BJ (cell line): ENCODE measurements around the gene TMEM115. TPM values are rescaled to one million over a fixed set of nuclear protein-coding genes. Genes with fewer than 3 reads are reported as not detected.
A peak's percentile ranks its signal among the peaks of the same experiment; 100 is the strongest.

Experiments
- CTCF ChIA-PET: fragments of 350-600 bp; formaldehyde crosslinking; extraction: SDS; loops from one replicate; lab custom pipeline; 2021; ENCODE audit warnings: antibody characterized with exemption, inconsistent platforms; lab: Yijun Ruan, JAX
- POLR2A ChIA-PET: fragments of 300-600 bp; sonication (Branson Sonifier 250); formaldehyde crosslinking; extraction: SDS; loops from one replicate; lab custom pipeline; 2021; ENCODE audit warnings: antibody characterized with exemption; lab: Charles Lee
- DNase-seq: peaks from one replicate; pipeline ENCODE4 v3.0.0-alpha.2; 2011; ENCODE audit warnings: low read depth
- H3K27me3 ChIP-seq: 2 replicates; pipeline ENCODE4 v1.6.0; 2011; ENCODE audit warnings: low read length; ENCODE audit not compliant: control insufficient read depth, insufficient read depth
- H3K36me3 ChIP-seq: 2 replicates; pipeline ENCODE4 v1.5.1; 2011; ENCODE audit warnings: low read length; ENCODE audit not compliant: control insufficient read depth, insufficient read depth
- H3K4me3 ChIP-seq: 2 replicates; pipeline ENCODE4 v1.5.1; 2011; ENCODE audit warnings: low read depth, mild to moderate bottlenecking, control low read depth, low read length
- CTCF ChIP-seq: IDR thresholded peaks from 2 replicates; pipeline ENCODE4 v1.5.1; 2011; ENCODE audit warnings: low read depth, mild to moderate bottlenecking, control low read depth, inconsistent platforms, low read length, moderate library complexity; ENCODE audit not compliant: insufficient read depth
- polyA plus RNA-seq: library from polyadenylated mRNA; depleted of rRNA; stranded (reverse); fragments of >200 nt; gene quantifications from 2 replicates; pipeline ENCODE4 v1.2.3, GENCODE V29; 2011

TMEM115 gene
- polyA plus RNA-seq, 1 experiment = 75.4 TPM

GRCh38 chr3:50345586-50346234, 13.6 kb downstream of the TMEM115 start, which contains the start of gene ZMYND10:
Gene ZMYND10 (minus strand): TSS chr3:50345732. CDS start chr3:50345579, 153 bp downstream.
- Histone ChIP-seq H3K27me3 (no peaks in the 10 kb centered on the region), H3K4me3 (peak within 1 kb of the TSS; percentile 37), H3K36me3 (peaks cover 2% of the 10 kb centered on the region; the same call in 1 of the 2 replicates)
- no peak for DNase-seq
- no peak for TF ChIP-seq CTCF
- ChIA-PET POLR2A (no interaction called here), CTCF (interaction anchor here (0.6 to 7.3 kb wide), 4 partner anchors 80 to 1043 kb away, joined by 3 to 98 read pairs (median 4); no protein-coding TSS in a partner anchor)

DNA sequence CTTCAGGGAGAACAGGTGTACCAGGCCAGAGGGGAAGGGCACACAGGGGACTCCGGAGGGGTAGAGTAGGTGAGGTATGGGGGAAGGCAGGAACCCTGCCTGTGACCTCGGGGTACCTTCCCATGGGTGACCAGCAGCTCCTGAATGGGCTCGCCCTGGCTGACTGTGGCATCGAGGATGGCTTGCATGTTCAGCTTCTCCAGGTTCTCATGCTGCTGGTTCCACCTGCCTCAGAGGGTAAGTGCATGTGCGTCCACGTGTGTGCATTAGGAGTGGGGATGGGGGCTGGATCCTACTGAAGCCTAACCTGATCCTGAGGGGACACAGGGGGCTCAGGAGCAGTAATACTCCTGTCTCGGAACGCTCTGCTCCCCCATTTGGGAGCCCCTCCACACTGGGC, 14.3 kb downstream of the TMEM115 start:
- no peak for TF ChIP-seq CTCF
- ChIA-PET POLR2A (no interaction called here), CTCF (interaction anchor here (0.9 to 7.3 kb wide), 3 partner anchors 80 to 205 kb away, joined by 3 to 98 read pairs (median 5); no protein-coding TSS in a partner anchor)
- Histone ChIP-seq H3K27me3 (no peaks in the 10 kb centered on the region), H3K4me3 (peak overlapping the region; percentile 37), H3K36me3 (peaks cover 2% of the 10 kb centered on the region; the same call in 1 of the 2 replicates)
- DNase-seq = no peak

GRCh38 chr3:50342813-50343633, 16.3 kb downstream of the TMEM115 start:
- POLR2A ChIA-PET = no interaction called here
- no peak for DNase-seq
- no peaks in the 10 kb centered on the region for H3K36me3 ChIP-seq
- no peak overlapping the region for H3K4me3 ChIP-seq
- H3K27me3 ChIP-seq = no peaks in the 10 kb centered on the region
- no peak for TF ChIP-seq CTCF
- CTCF ChIA-PET = interaction anchor here (0.6 to 2.7 kb wide), 4 partner anchors 8 to 199 kb away, joined by 3 to 10 read pairs (median 4); partner anchors contain the start of genes CYB561D2 and NPRL2

GRCh38 chr3:50341996-50342650, 17.2 kb downstream of the TMEM115 start:
- no peak overlapping the region for H3K4me3 ChIP-seq
- POLR2A ChIA-PET = no interaction called here
- CTCF ChIA-PET = interaction anchor here (0.6 to 2.7 kb wide), 2 partner anchors 140 to 200 kb away, joined by 3 to 10 read pairs; no protein-coding TSS in a partner anchor
- no peak for DNase-seq
- H3K36me3 ChIP-seq = no peaks in the 10 kb centered on the region
- no peaks in the 10 kb centered on the region for H3K27me3 ChIP-seq
- no peak for TF ChIP-seq CTCF
